DMS153 treated with DMSO at 0.1 percent for 48 hours (cell line): ENCODE measurements around the gene SFTPB.
"Not testable (repeated sequence)": the region's sequence is repeated elsewhere in the genome, so short reads cannot be mapped to it uniquely, and the experiment has no call there.

Experiments
- DNase-seq: peaks from one replicate; lab custom pipeline; 2025; ENCODE audit not compliant: unreplicated experiment; lab: John Stamatoyannopoulos, UW

SFTPB gene

DNA sequence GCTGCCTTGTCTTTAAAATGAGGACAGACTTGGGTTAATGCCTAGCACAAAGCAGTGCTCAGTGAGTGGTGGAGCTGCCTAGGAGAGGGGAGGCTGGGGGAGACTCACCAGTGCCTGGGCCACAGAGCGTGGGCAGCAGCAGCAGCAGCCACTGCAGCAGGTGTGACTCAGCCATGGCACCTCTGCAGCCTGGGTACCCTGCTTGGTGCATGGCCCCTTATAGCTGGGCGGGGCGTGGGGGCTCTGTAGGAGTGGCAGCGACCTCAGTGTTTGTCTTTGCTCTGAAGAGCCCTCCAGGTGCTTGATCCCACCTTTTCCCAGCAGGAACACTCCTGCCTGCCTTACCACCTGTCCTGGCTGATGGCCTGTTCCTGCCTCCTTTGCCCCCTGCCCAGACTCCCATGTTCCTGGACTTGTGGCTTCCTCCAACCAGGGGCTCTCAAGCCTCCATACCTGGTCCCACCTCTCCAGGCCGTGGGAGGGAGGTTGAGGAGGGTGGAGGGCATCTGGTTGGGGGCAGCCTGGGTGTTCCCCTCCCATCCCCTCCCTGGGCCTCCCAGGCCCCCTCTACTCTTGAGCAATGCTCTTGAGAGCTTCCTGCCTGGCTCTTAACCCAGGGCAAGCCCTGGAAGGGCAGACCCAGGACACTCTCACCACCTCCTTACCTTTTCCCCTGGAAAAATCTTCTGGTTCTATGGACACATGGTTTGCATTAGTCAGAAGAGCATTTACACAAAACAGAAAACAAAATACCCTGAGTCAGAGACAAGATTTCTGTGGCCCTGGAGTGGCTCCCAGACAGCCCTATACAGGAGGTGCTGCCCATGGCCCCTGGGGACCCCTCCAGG, at the start of gene SFTPB:
TSS of gene SFTPB (minus strand) at position 191 of the 848 bp plus-strand sequence. CDS start at position 175, 16 bp downstream.
- peak; percentile 8 for DNase-seq

DNA sequence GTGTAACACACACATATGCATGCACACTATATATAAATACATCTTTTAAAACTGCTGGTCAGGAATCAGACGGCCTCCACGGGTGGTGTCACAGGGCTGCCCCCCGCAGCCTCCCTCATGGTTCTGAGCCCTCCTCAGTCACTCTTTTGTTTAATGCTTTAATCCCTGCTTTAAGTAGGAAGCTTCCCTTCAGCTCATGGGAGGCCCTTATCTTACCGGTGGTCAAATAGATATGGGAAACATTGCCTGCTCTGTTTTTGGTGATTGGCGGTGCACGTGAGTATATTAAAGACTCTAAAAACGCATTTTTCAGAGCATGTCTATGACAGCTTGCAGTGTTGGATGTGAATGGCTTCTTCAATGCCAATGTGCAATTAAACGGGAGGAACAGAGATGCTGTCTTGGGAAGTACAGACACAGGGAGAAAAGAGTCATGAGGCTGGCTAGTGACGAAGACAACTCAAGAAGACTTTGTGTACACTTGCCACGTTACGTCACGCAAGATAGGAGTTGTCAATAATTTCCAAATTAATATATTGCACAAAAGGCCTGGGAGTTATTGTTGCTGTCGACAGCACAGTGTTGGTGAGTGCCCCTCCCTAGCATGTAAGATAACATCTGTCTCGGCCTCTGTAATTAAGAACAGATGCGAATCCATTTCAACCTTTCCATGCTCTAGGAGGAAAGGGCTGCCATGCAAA, 49.5 kb upstream of the SFTPB start:
- no peak for DNase-seq

DNA sequence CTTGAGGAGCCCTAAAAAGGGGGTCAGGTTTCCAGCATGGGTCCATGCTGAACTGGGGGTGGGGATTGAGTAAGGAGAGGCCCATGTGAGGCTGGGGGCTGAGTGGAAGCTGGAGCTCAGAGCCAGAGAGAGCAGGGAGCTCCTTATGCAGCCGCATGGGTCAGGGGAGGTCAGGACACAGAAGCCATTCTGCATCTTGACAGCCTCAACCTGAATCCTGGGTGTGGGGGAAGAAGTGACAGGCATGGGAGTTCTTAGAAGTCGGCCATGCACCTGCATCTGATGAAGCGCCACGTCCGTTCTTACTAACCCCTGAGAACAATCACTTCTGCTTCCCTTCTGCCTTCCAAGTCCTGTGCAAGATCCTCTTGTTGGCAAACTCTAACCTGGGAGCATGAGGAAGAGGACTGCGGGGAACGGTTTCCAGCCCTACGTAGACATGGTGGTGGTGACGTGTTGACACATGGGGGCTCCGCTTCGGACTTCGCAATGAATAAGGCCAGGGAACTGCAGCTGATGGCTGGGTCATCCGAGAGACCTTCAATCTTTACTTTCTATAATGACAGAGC, 48.4 kb upstream of the SFTPB start:
- DNase-seq = no peak

DNA sequence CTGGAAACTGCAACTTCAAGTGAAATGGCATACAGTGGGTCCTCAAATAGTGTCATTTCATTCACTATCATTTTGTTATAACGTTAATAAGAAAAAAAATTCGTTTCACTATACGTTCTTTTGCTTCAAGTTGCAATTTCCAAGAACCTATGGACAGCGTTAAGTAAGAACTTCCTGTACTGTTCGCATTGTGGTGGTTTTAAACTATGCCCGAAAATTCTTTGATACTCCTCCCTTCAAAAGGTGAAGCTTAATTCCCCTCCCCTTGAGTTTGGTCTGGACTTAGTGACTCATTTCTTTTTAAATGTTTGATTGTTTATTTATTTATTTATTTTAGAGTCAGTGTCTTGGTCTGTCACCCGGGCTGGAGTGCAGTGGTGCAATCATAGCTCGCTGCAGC, 46.8 kb upstream of the SFTPB start:
- no peak for DNase-seq

DNA sequence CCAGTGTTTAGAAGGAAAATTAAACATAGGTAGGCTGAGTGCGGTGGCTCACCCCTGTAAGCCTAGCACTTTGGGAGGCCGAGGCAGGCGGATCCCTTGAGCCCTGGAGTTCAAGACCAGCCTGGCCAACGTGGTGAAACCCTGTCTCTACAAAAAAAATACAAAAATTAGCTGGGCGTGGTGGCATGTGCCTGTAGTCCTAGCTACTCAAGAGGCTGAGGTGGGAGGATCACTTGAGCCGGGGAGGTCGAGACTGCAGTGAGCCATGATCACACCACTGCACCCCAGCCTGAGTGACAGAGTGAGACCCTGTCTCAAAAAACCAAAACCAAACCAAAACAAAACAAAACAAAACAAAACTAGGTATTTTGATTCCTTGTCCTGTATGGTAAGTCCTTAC, 46.4 kb upstream of the SFTPB start:
- DNase-seq = not testable (repeated sequence)

DNA sequence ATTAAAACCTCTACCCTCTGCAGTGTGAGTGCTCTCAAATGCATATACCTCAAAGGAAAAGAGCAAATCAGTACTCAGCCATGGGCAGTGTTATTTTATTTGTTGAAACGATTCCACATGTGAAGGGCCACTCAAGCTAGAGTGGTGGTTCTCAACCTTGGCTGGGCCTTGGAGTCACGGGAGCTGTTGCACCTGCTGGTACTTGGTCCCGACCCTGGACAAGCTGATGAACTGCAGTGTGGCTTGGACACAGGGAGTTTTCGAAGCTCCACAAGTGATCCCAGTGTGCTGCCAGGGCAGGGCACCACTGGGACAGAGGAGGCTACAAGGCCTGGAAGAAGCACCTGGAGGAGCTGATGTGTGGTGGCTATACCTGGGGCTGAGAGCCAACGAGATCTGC, 45.8 kb upstream of the SFTPB start:
- DNase-seq = peak; percentile 11

DNA sequence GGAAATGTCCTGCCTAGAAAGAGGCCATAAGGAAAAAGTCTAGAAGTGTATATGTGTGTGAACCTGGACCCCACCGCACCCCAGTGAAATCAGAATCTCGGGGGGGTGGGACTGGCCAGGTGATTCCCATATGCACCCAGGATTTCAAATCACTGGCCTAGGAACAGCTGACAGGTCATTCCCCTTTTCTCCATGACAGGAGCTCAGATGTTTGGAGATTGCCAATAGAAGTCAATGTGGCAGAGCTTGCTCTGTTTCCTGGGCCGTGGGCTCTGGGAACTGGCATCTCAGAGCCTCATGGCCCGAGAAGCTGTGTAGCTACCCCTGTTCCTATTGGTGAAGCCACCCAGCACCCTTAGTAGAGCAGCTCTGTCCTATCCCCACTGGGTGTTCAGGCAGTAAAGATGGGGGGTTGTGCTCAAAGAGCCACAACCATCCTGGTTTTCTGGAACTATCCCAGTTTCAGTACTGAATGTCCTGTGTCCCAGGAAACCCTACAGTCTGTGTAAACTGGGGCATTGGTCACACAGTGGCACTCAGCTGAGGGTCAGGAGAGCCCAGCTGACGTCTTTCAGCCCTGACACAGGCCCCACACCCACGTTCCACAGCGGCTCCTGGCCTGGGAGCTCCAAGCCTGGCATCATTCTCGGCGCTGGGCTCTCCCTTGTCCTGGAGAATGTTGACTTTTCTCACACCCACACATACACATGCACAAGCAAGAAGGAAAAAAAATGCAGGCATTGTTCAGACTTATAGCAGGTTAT, 45.0 kb upstream of the SFTPB start:
- DNase-seq = no peak

DNA sequence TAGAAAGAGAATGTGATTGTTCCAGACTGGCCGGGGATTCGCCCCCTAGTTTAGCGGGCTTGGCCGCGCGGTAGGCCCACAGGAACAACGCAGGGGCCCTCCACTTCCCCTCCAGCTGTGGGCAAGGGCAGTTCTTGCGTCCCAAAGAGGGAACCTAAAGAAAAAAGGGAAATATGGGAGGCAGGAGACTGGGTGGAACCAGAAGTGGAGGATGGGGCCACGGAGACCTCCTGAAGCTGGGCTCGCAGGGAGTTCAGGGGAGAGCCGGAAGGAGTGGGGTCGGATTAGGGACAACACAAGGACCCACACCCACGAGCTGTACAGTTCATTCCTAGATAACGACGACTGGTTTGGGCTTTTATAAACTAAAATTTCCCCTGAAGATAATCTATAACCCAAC, 44.3 kb upstream of the SFTPB start:
- DNase-seq = no peak

DNA sequence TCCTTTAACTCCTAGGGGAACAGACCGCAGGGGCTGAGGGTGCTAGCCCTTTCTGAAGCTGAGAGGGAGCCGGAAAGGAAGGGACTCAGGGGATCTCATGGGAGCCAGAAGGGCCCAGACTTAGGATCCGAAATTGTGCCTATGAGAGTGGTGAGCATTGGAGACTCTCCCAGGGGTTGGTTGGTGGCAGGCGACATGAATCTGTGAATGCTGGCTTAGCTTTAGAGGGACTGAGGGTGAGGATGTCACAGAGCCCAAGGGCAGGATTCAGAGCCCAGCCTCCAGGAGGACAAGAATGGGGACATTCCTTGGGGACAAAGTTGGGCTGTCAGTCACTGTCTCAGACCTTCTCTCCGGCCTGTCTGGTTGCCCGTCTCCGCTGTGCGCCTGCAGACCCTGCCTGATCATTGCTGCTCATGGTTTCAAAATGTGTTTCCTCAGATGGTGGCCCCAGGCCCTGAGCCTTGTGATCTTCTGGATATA, 43.6 kb upstream of the SFTPB start:
- DNase-seq = no peak

DNA sequence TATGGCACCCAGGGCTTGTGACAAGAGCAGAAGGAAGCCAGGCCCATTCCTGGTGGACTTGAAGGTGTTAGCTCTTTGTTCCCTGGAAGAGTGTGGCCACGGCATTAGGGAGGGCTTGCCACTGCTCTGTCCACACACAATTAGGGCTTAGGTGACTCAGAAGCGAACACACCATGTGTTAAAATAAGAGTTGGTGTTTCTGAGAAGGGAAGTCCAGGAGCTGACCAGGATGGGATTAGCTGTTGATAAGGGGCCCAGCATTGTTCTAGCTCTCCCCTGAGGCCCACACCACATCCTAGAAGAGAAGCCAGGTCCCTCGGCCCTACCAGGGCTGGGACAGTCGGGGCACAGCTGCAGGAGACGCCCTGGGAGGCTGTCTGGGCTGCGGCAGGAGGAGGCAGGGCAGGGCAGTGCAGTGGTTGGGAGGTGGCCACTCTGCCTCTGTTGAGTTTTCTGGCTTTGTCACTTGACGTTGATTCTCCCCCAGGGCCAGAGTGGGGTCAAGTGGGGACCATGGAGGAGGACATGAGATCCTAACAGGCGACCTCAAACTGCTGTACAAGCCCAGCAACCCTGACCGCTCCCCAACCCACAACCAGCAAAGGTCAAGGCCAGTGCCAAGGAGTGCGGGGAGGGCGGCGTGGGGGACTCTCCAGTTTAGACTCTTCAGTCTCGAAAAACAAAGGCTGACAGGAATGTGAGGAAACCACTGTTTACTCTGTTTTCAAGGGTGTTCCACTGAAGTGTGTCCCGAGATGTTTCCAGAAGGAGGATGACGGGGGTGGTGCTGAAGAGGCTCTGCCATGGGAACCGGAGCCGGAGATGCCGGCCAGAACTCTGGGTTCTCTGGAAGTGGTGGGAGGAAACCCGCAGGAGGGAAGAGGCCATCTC, 42.9 kb upstream of the SFTPB start:
- DNase-seq = no peak

DNA sequence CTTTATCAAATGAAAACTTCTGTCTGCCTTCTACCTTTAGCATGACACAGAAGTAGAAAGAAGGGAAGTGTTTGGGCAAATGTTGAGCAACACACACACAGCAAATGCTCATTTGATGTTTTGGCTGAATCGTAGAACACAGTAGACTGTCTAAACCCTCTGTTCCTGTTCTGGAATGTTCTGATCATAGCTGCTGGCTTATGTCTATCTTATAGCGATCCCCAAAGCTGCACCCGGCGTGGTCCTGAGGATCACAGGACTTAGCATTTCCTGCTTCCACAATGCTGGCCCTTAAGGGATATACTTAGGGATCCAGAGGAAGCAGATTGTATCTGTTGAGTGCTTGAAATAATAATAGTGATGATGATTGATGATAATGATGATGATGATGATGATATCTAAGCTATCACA, 41.4 kb upstream of the SFTPB start:
- DNase-seq = no peak

DNA sequence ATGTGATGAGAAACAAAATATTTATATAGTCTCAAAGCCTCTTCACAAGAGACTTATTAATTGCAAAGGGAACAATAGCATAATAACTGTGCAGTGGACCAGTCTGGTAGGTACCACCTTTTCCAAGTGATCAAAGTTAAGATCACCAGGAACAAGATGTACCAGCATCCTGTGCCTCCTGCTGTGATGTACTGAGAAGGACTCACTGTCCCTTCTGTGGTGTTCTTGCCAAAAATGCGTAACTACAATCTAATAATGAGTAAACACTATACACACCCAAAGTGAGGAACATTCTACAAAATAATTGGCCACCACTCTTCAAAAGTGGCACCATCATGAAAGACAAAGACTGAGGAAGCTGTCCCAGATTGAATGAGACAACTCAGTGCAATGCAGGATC, 40.6 kb upstream of the SFTPB start:
- no peak for DNase-seq

DNA sequence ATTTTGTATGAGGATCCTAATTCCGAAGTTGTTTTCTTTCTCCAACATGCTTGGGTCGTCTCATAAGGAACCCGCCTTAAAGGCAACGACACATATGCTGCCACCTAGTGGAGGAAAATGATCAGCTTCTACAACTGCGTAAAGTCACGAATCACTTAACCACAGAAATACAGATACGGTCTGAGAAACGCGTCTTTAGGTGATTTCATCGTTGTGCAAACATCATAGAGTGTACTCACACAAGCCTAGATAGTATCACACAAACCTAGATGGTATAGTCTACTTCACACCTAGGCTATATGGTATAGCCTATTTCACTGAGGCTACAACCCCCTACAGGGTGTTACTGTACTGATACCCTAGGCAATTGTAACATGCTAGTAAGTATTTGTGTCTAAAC, 39.3 kb upstream of the SFTPB start:
- DNase-seq = peak; percentile 64

DNA sequence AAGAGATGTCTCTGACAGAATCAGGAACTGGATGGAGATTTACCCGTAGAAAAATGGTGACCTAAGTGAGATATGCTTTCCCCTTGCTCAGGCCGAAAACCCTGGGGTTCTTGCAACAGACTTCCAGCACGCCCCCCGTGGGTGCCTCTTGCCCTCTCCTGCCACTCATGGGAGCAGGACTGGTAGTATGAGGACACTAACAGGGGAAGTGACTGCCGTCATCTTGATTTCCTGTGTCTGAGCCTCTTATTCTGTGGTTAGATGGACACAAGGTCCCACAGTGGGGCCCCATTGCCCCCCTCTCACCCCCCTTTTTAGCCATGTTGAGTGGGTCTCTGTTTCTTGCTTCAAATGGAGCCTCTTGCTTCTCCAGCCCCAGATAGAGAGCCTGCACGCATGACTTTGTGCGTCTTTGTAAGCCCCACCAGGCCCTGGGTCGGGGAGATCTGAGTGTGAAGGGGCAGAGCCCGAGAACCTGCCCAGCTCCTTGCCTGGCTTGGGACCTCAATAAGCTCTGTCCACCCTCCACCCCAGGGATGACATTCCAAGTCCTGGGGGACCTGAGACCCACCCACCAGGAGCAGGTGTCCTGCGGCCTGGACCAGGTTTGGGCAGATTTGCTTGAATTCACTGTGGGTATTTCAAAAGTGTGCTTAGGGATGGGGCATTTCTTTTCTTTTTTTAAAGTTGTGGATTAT, 38.7 kb upstream of the SFTPB start:
- no peak for DNase-seq

DNA sequence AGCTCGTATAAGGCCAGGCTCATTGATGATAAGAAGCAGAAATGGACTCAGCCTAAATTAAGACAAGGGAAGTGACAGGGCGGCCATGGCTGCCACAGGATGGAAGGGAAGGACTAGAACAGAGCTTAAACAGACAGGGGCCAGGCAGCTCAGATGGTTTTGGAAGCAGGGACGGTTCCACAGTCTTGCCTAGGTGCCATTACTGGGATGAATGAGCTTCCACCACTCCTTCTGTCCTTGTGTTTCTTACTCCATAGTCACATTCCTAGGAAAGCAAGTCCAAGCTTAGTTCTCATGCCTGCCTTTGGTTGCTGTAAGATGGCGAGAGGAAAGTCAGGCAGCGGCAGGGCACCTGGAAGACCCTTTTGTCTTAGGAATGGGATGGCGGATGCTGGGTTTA, 38.1 kb upstream of the SFTPB start:
- DNase-seq = no peak

DNA sequence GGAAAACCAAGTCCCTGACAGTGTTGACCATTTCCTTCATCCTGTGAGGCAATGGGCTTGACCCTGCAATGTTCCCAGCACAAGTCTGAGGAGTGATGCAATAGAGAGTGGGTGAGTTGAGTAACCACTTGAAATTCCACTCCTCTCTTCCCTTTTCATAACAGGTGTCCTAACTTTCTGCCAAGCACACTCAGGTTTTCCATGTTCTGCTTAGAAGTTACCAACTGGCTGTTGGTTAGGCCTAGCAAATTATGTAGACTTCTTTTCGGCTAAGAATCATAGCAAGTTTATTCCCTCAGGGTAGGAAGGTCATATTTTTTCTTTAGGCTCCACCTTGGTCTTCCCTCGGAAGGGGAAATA, 37.7 kb upstream of the SFTPB start:
- DNase-seq = no peak

DNA sequence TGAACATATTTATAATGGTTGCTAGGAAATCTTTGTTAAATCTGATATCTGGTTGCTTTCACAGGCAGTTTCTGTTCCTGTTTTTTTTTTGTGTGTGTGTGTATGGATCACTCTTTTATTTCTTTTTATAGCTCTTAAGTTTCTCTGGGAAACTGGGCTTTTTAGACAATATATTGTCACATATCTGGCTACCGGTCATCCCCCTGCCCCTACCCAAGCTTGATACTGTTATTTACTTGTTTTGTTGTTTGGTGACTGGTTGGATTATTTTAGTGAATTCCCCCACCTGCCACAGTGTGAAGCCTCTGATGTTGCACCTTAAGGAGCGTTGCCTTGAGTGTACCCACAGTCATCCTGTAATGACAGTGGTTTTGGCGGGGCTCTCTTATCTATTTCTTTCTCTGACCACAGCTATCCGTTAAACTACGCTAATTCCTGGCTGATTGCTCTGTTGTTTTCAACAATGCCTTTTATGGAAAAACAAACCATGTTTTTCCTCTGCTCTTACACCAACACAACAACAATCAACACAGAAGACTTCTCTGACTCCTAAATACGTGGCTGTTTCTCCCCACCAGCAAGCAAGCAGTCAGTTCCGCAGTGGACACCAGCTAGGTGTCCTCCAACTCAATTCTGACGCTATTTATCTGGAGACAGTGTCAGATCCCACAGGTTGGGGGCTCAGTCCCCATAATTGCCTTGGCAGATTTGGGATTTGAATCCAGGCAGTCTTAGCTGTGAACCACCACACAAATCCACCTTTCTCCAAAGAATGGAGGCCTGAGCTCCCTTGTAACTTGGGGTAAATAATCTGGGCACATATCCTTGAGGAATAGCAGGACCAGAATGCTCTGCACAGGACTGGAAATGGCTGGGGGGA, 37.0 kb upstream of the SFTPB start:
- no peak for DNase-seq

DNA sequence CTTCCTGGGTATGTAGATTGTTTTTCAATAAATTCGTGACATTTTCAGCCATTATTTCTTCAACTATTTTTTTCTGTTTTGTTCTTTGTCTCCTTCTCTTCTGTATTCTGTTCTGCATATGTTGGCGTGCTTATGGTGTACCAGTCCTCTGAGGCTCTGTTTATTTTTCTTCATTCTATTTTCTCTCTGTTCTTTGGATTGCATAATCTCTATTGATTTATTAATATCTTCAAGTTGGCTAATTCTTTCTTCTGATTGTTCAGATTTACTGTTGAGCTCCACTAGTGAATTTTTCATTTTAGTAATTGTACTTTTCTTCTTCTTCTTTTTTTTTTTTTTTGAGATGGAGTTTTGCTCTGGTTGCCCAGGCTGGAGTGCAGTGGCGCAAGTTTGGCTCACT, 36.0 kb upstream of the SFTPB start:
- no peak for DNase-seq

DNA sequence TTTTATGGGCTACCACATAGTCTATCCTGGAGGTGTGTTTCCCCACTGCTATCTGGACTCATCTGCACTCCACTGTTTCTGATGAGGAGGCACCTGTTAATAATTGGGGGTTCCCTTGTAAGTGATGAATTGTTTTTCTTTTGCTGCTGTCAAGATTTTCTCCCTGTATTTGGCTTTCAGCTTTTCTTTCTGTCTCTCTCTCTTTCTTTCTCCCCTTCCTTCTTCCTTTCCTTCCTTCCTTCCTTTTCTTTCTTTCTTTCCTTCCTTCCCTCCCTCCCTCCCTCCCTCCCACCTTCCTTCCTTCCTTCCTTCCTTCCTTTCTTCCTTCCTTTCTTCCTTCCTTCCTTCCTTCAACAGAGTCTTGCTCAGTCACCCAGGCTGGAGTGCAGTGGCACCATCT, 35.3 kb upstream of the SFTPB start:
- no peak for DNase-seq
